Measurements from ENCODE around the gene ZKSCAN2. TPM values are rescaled to one million over a fixed set of nuclear protein-coding genes. Genes with fewer than 3 reads are reported as not detected.

The ZKSCAN2 gene
- 10.5 and 11.1 TPM in 2 replicates for total RNA-seq (2022)
- Bru-seq, nascent RNA: percentile 74 among the genes with signal in this experiment
- BruChase-seq, experiment 1, labeled RNA remaining after a 2-hour chase: percentile 88 among the genes with signal in this experiment
- BruChase-seq, experiment 2, labeled RNA remaining after a 6-hour chase: percentile 68 among the genes with signal in this experiment
- long read RNA-seq, full-length matches to known transcripts: 4 of 7 reads
- long read RNA-seq, partial matches to known transcripts: 2 of 7 reads
- long read RNA-seq, other reads (novel, unspliced or antisense): 1 of 7 reads

- Mint-ChIP-seq H3K9me3 (ENCODE audit: unreplicated experiment) (no peaks in the 10 kb centered on the region), H3K36me3 (ENCODE audit: insufficient read depth, unreplicated experiment) (peaks cover 31% of the 10 kb centered on the region), H3K4me1 (ENCODE audit: low read depth, unreplicated experiment) (peaks cover 12% of the 10 kb centered on the region), H3K27me3 (ENCODE audit: insufficient read depth, unreplicated experiment) (no peaks in the 10 kb centered on the region), H3K4me3 (ENCODE audit: unreplicated experiment) (peak within 1 kb of the TSS; percentile 94), H3K27ac (ENCODE audit: unreplicated experiment) (peak within 1 kb of the TSS; percentile 99)
- no peak for TF ChIP-seq CTCF (IDR thresholded peaks at IDR 0.05; ENCODE audit: insufficient read depth in 1 of 2, low read depth in 1 of 2, low read length in 1 of 2, severe bottlenecking in 1 of 2, unreplicated experiment in 1 of 2)
- intact Hi-C loops (cut with micrococcal nuclease; ENCODE audit: unreplicated experiment): loop anchor here (2.0 kb wide), 1 partner anchor 25 kb away; no protein-coding TSS in a partner anchor
- Histone ChIP-seq H3K4me3 (ENCODE audit: low read depth, low read length) (peak within 1 kb of the TSS; percentile 85), H3K27me3 (replicated peaks; ENCODE audit: control insufficient read depth, insufficient read depth, low read length) (no peaks in the 10 kb centered on the region), H3K4me1 (peaks cover 4% of the 10 kb centered on the region; the same call in 1 of the 2 replicates), H3K36me3 (ENCODE audit: control insufficient read depth, insufficient read depth, low read length) (peaks cover 2% of the 10 kb centered on the region; the same call in 1 of the 2 replicates), H3K9me3 (no peaks in the 10 kb centered on the region)
- DNase-seq: peak; percentile 92 to 93
- BruUV-seq (replicated peaks): no TSS peak
- POLR2A ChIA-PET: no interaction called here
- CTCF ChIA-PET: interaction anchor here (1.1 kb wide), 1 partner anchor 32 kb away, joined by 3 read pairs; no protein-coding TSS in a partner anchor
Observed at GRCh38 chr16:25257470-25257955, at the start of gene ZKSCAN2. TSS of gene ZKSCAN2 (minus strand) at chr16:25257845. CDS start at chr16:25257127, 718 bp downstream.

GRCh38 chr16:25299792-25300590, 42.3 kb upstream of the ZKSCAN2 start:
- CTCF ChIA-PET: no interaction called here
- BruUV-seq (replicated peaks): no TSS peak
- no peak for DNase-seq
- Mint-ChIP-seq H3K27ac (ENCODE audit: unreplicated experiment) (no peak overlapping the region), H3K4me1 (ENCODE audit: low read depth, unreplicated experiment) (no peaks in the 10 kb centered on the region), H3K27me3 (ENCODE audit: insufficient read depth, unreplicated experiment) (no peaks in the 10 kb centered on the region), H3K9me3 (ENCODE audit: unreplicated experiment) (no peaks in the 10 kb centered on the region), H3K4me3 (ENCODE audit: unreplicated experiment) (no peak overlapping the region), H3K36me3 (ENCODE audit: insufficient read depth, unreplicated experiment) (no peaks in the 10 kb centered on the region)
- Histone ChIP-seq H3K27me3 (replicated peaks; ENCODE audit: control insufficient read depth, insufficient read depth, low read length) (no peaks in the 10 kb centered on the region), H3K4me1 (no peaks in the 10 kb centered on the region), H3K4me3 (ENCODE audit: low read depth, low read length) (no peak overlapping the region), H3K9me3 (no peaks in the 10 kb centered on the region), H3K36me3 (ENCODE audit: control insufficient read depth, insufficient read depth, low read length) (no peaks in the 10 kb centered on the region)
- intact Hi-C loops (cut with micrococcal nuclease; ENCODE audit: unreplicated experiment): no loop called here
- no peak for TF ChIP-seq CTCF (IDR thresholded peaks at IDR 0.05; ENCODE audit: insufficient read depth in 1 of 2, low read depth in 1 of 2, low read length in 1 of 2, severe bottlenecking in 1 of 2, unreplicated experiment in 1 of 2)
- POLR2A ChIA-PET: no interaction called here

- TF ChIP-seq CTCF (IDR thresholded peaks at IDR 0.05; ENCODE audit: insufficient read depth in 1 of 2, low read depth in 1 of 2, low read length in 1 of 2, severe bottlenecking in 1 of 2, unreplicated experiment in 1 of 2): no peak
- ChIA-PET POLR2A (no interaction called here), CTCF (interaction anchor here (0.5 kb wide), 1 partner anchor 1411 kb away, joined by 4 read pairs; no protein-coding TSS in a partner anchor)
- Mint-ChIP-seq H3K9me3 (ENCODE audit: unreplicated experiment) (no peaks in the 10 kb centered on the region), H3K4me3 (ENCODE audit: unreplicated experiment) (no peak overlapping the region), H3K36me3 (ENCODE audit: insufficient read depth, unreplicated experiment) (no peaks in the 10 kb centered on the region), H3K4me1 (ENCODE audit: low read depth, unreplicated experiment) (no peaks in the 10 kb centered on the region), H3K27ac (ENCODE audit: unreplicated experiment) (no peak overlapping the region), H3K27me3 (ENCODE audit: insufficient read depth, unreplicated experiment) (peaks cover under 1% of the 10 kb centered on the region)
- Histone ChIP-seq H3K27me3 (replicated peaks; ENCODE audit: control insufficient read depth, insufficient read depth, low read length) (no peaks in the 10 kb centered on the region), H3K9me3 (no peaks in the 10 kb centered on the region), H3K4me3 (ENCODE audit: low read depth, low read length) (no peak overlapping the region), H3K36me3 (ENCODE audit: control insufficient read depth, insufficient read depth, low read length) (no peaks in the 10 kb centered on the region), H3K4me1 (no peaks in the 10 kb centered on the region)
- no peak for DNase-seq
- intact Hi-C loops (cut with micrococcal nuclease; ENCODE audit: unreplicated experiment): no loop called here
- BruUV-seq (replicated peaks): no TSS peak
Observed at GRCh38 chr16:25298165-25298872, 40.7 kb upstream of the ZKSCAN2 start.

Data from Caco-2 (cell line).